SK-N-SH (cell line): ENCODE results near the gene ADAMTS10. TPM values are rescaled to one million over a fixed set of nuclear protein-coding genes. Genes with fewer than 3 reads are reported as not detected.

ENCODE experiments used
- CTCF ChIA-PET: fragments of 300-600, 350-600 bp; formaldehyde crosslinking; extraction: SDS; loops from one replicate; lab custom pipeline; 2021; lab: Yijun Ruan, JAX
- POLR2A ChIA-PET: fragments of 350-600 bp; sonication (Branson Sonifier 250); formaldehyde crosslinking; extraction: SDS; loops from one replicate; lab custom pipeline; 2020; ENCODE audit warnings: antibody characterized with exemption, inconsistent platforms; lab: Yijun Ruan, JAX
- DNase-seq: peaks from one replicate; pipeline ENCODE4 v3.0.0; 2012
- H2AFZ ChIP-seq: fragments of 200-600 bp; sonication (generic); 2 replicates; pipeline ENCODE4 v1.8.1; 2016; ENCODE audit warnings: antibody characterized with exemption, mild to moderate bottlenecking, low read depth
- H3F3A ChIP-seq: fragments of 200-600 bp; sonication (generic); replicated peaks from 2 replicates; pipeline ENCODE3; 2016; ENCODE audit warnings: antibody characterized with exemption, mild to moderate bottlenecking; ENCODE audit not compliant: insufficient read depth
- H3K27ac ChIP-seq, 2 experiments: fragments of 200-500 bp in 1 of 2; fragments of 200-600 bp in 1 of 2; sonication (Bioruptor generic) in 1 of 2; sonication (generic), shearing (Covaris generic) in 1 of 2; 2 replicates each; pipeline versions ENCODE4 v1.5.1 to v1.6.1; 2014 to 2016; ENCODE audit warnings: low read depth in 2 of 2, inconsistent platforms in 1 of 2, low read length in 1 of 2, mild to moderate bottlenecking in 1 of 2, mixed read lengths in 1 of 2
- H3K27me3 ChIP-seq: fragments of 200-600 bp; sonication (generic), shearing (Covaris generic); 2 replicates; pipeline ENCODE4 v1.6.1; 2016; ENCODE audit warnings: mixed run types; ENCODE audit not compliant: insufficient read depth
- H3K36me3 ChIP-seq, 2 experiments: fragments of 200-500 bp in 1 of 2; fragments of 200-600 bp in 1 of 2; sonication (Bioruptor generic) in 1 of 2; sonication (generic) in 1 of 2; replicated peaks in 1 of 2; 2 replicates each; pipeline versions ENCODE3 to v1.5.1; 2014 to 2016; ENCODE audit warnings: low read length in 1 of 2, mild to moderate bottlenecking in 1 of 2; ENCODE audit not compliant: insufficient read depth in 2 of 2, control insufficient read depth in 1 of 2
- H3K4me1 ChIP-seq, 2 experiments: fragments of 200-500 bp in 1 of 2; fragments of 200-600 bp in 1 of 2; sonication (Bioruptor generic) in 1 of 2; sonication (generic), shearing (Covaris generic) in 1 of 2; 2 replicates each; pipeline versions ENCODE4 v1.5.1 to v1.6.1; 2014 to 2016; ENCODE audit warnings: low read depth in 1 of 2, low read length in 1 of 2, mixed run types in 1 of 2; ENCODE audit not compliant: insufficient read depth in 2 of 2, control insufficient read depth in 1 of 2
- H3K4me2 ChIP-seq: fragments of 200-600 bp; sonication (generic), shearing (Covaris generic); 2 replicates; pipeline ENCODE4 v1.6.1; 2017; ENCODE audit warnings: mixed run types
- H3K4me3 ChIP-seq, 2 experiments: fragments of 200-500 bp in 1 of 2; fragments of 200-600 bp in 1 of 2; sonication (Bioruptor generic) in 1 of 2; sonication (generic), shearing (Covaris generic) in 1 of 2; 2 replicates each; pipeline versions ENCODE4 v1.5.1 to v1.8.1; 2014 to 2016; ENCODE audit warnings: low read depth in 2 of 2, inconsistent platforms in 1 of 2, low read length in 1 of 2, mild to moderate bottlenecking in 1 of 2, mixed read lengths in 1 of 2, moderate library complexity in 1 of 2
- H3K79me2 ChIP-seq: fragments of 200-600 bp; sonication (generic); 2 replicates; pipeline ENCODE4 v1.8.1; 2017; ENCODE audit warnings: mild to moderate bottlenecking; ENCODE audit not compliant: insufficient read depth
- H3K9ac ChIP-seq: fragments of 200-600 bp; sonication (generic); 2 replicates; pipeline ENCODE4 v1.6.1; 2017; ENCODE audit warnings: mixed run types
- H3K9me2 ChIP-seq: fragments of 200-600 bp; sonication (generic); 2 replicates; pipeline ENCODE4 v1.6.1; 2017; ENCODE audit warnings: mixed run types
- H3K9me3 ChIP-seq: fragments of 200-600 bp; sonication (generic); 2 replicates; pipeline ENCODE4 v1.6.1; 2017; ENCODE audit warnings: mixed run types, mild to moderate bottlenecking, moderate library complexity
- H4K20me1 ChIP-seq: fragments of 200-600 bp; sonication (generic); 2 replicates; pipeline ENCODE4 v1.6.1; 2017; ENCODE audit warnings: mild to moderate bottlenecking, mixed run types; ENCODE audit not compliant: insufficient read depth
- CHD2 ChIP-seq: fragments of 150-350 bp; IDR thresholded peaks from 2 replicates; pipeline ENCODE4 v1.6.1; 2018; ENCODE audit warnings: low read length; ENCODE audit not compliant: partially characterized antibody
- EP300 ChIP-seq, 2 experiments: IDR thresholded peaks; 2 replicates each; pipeline versions ENCODE4 v1.4.0 to v1.6.1; 2012; ENCODE audit warnings: borderline replicate concordance in 1 of 2, low read depth in 1 of 2, low read length in 1 of 2
- EZH2phosphoT487 ChIP-seq: fragments of 200-600 bp; sonication (generic); IDR thresholded peaks from 2 replicates; pipeline ENCODE4 v1.6.1; 2017; ENCODE audit warnings: low read depth, mixed run types, mild to moderate bottlenecking, antibody characterized with exemption, moderate library complexity, borderline replicate concordance
- FOXM1 ChIP-seq: IDR thresholded peaks from 2 replicates; pipeline ENCODE4 v1.4.0; 2012; ENCODE audit warnings: low read depth, mild to moderate bottlenecking
- GABPA ChIP-seq: IDR thresholded peaks from 2 replicates; pipeline ENCODE4 v1.4.0; 2012; ENCODE audit warnings: low read depth, mild to moderate bottlenecking
- GATA2 ChIP-seq: sonication (generic); formaldehyde crosslinking; IDR thresholded peaks from 2 replicates; pipeline ENCODE4 v1.5.0; 2020; ENCODE audit warnings: mild to moderate bottlenecking, missing genetic modification reagents
- IRF3 ChIP-seq: fragments of 150-350 bp; IDR thresholded peaks from 2 replicates; pipeline ENCODE4 v1.6.1; 2016; ENCODE audit warnings: mild to moderate bottlenecking, low read depth, low read length
- MAX ChIP-seq: IDR thresholded peaks from 2 replicates; pipeline ENCODE4 v1.4.0; 2012; ENCODE audit warnings: low read depth
- MXI1 ChIP-seq: IDR thresholded peaks from 2 replicates; pipeline ENCODE4 v1.6.1; 2012; ENCODE audit warnings: mild to moderate bottlenecking, low read depth, low read length, improper control_type of control experiment
- NFIC ChIP-seq: IDR thresholded peaks from 2 replicates; pipeline ENCODE4 v1.4.0; 2012; ENCODE audit warnings: borderline replicate concordance
- NRF1 ChIP-seq: IDR thresholded peaks from 2 replicates; pipeline ENCODE4 v1.6.1; 2012; ENCODE audit warnings: low read depth, mild to moderate bottlenecking, low read length
- PBX3 ChIP-seq: IDR thresholded peaks from 2 replicates; pipeline ENCODE4; 2012
- RAD21 ChIP-seq: IDR thresholded peaks from 2 replicates; pipeline ENCODE4 v1.6.1; 2012; ENCODE audit warnings: mild to moderate bottlenecking, low read length
- RFX5 ChIP-seq: IDR thresholded peaks from 2 replicates; pipeline ENCODE4 v1.6.1; 2012; ENCODE audit warnings: mild to moderate bottlenecking, improper control_type of control experiment, low read length
- RXRA ChIP-seq: IDR thresholded peaks from 2 replicates; pipeline ENCODE4 v1.4.0; 2012; ENCODE audit warnings: low read depth, mild to moderate bottlenecking, borderline replicate concordance
- SMC3 ChIP-seq: IDR thresholded peaks from 2 replicates; pipeline ENCODE4 v1.6.1; 2012; ENCODE audit warnings: low read depth, low read length, improper control_type of control experiment
- TAF1 ChIP-seq: IDR thresholded peaks from 2 replicates; pipeline ENCODE4 v1.6.1; 2012; ENCODE audit warnings: low read depth, mild to moderate bottlenecking, low read length, moderate library complexity, borderline replicate concordance
- TCF12 ChIP-seq: IDR thresholded peaks from 2 replicates; pipeline ENCODE4 v1.4.0; 2012
- TEAD4 ChIP-seq: IDR thresholded peaks from 2 replicates; pipeline ENCODE4 v1.4.0; 2012; ENCODE audit warnings: mild to moderate bottlenecking, borderline replicate concordance; ENCODE audit not compliant: insufficient read depth
- YY1 ChIP-seq: IDR thresholded peaks from 2 replicates; pipeline ENCODE4 v1.4.0; 2012; ENCODE audit warnings: low read depth, mild to moderate bottlenecking
- ZBTB33 ChIP-seq: IDR thresholded peaks from 2 replicates; pipeline ENCODE4 v1.4.0; 2012; ENCODE audit warnings: low read depth, borderline replicate concordance
- WGBS: methylation state at CpG from one replicate; pipeline ENCODE4 v1.1.6; 2017; ENCODE audit warnings: low lambda C conversion rate; 5-methylcytosine and 5-hydroxymethylcytosine counted together
- polyA plus RNA-seq, 3 experiments: library from polyadenylated mRNA; depleted of rRNA; stranded (reverse); fragments of >200 nt; gene quantifications; 2 replicates each; pipeline ENCODE4 v1.2.3, GENCODE V29; 2012

Gene ADAMTS10
- polyA plus RNA-seq, 1 of the 3 experiments (the other 2 are of a cell fraction): 3.6 TPM

GRCh38 chr19:8608941-8609278, 1.6 kb downstream of the ADAMTS10 start:
- H2AFZ ChIP-seq: no peak overlapping the region; the same call in 1 of the 2 replicates
- H3K4me2 ChIP-seq: peak overlapping the region; percentile 79
- no peaks in the 10 kb centered on the region for H3K27me3 ChIP-seq
- no peaks in the 10 kb centered on the region for H3K9me3 ChIP-seq
- peaks cover 0 to 5% of the 10 kb centered on the region in 2 experiments; a peak in 2 of 4 replicates for H3K4me1 ChIP-seq
- H3K36me3 ChIP-seq: no peaks in the 10 kb centered on the region
- H3K9ac ChIP-seq: peak overlapping the region; percentile 62; the same call in 1 of the 2 replicates
- CTCF ChIA-PET: interaction anchor here (0.7 kb wide), 1 partner anchor 29 kb away, joined by 3 read pairs; no protein-coding TSS in a partner anchor
- H3K79me2 ChIP-seq: no peaks in the 10 kb centered on the region
- TF ChIP-seq TEAD4 (no peak), MXI1 (no peak; the same call in 1 of the 2 replicates), TCF12 (no peak), NRF1 (no peak), TAF1 (no peak), SMC3 (no peak), ZBTB33 (no peak)
- WGBS: 70% methylated on average over 5 of the region's 5 CpGs
- H3F3A ChIP-seq: no peaks in the 10 kb centered on the region
- no peak for DNase-seq
- no peaks in the 10 kb centered on the region for H4K20me1 ChIP-seq
- peak overlapping the region in 1 of 2 experiments; percentile 66; a peak in 2 of 4 replicates for H3K27ac ChIP-seq
- no peaks in the 10 kb centered on the region for H3K9me2 ChIP-seq
- POLR2A ChIA-PET: no interaction called here
- H3K4me3 ChIP-seq: peak overlapping the region; percentile 52 to 61

GRCh38 chr19:8607386-8607785, 3.1 kb downstream of the ADAMTS10 start:
- Histone ChIP-seq H3K36me3 (no peaks in the 10 kb centered on the region), H3F3A (no peaks in the 10 kb centered on the region), H3K9me3 (no peaks in the 10 kb centered on the region), H3K27me3 (no peaks in the 10 kb centered on the region), H3K4me3 (no peak overlapping the region), H3K4me1 (peaks cover 0 to 5% of the 10 kb centered on the region in 2 experiments; a peak in 2 of 4 replicates), H3K9ac (no peak overlapping the region), H2AFZ (no peak overlapping the region), H3K27ac (no peak overlapping the region), H3K79me2 (no peaks in the 10 kb centered on the region), H3K9me2 (no peaks in the 10 kb centered on the region), H3K4me2 (no peak overlapping the region), H4K20me1 (no peaks in the 10 kb centered on the region)
- ChIA-PET POLR2A (no interaction called here), CTCF (interaction anchor here (0.9 to 1.5 kb wide), 2 partner anchors 27 to 87 kb away, joined by 4 read pairs; no protein-coding TSS in a partner anchor)
- no peak for DNase-seq
- 90% methylated on average over 4 of the region's 4 CpGs for WGBS
- TF ChIP-seq EZH2phosphoT487 (no peak), CHD2 (no peak), EP300 (IDR thresholded peaks at IDR 0.05; ENCODE audit: borderline replicate concordance in 1 of 2, low read depth in 1 of 2, low read length in 1 of 2) (no peak), RFX5 (no peak), FOXM1 (no peak), GATA2 (CRISPR knock-in tag) (no peak), IRF3 (no peak), MAX (no peak), PBX3 (no peak), GABPA (no peak), RAD21 (no peak), RXRA (no peak), NFIC (no peak), SMC3 (no peak), YY1 (no peak), NRF1 (no peak)
